ENCODE measurements around the gene CPZ. TPM values are rescaled to one million over a fixed set of nuclear protein-coding genes. Genes with fewer than 3 reads are reported as not detected.

CPZ gene
- total RNA-seq, 1 experiment from 2014 or later: not detected

Other genes starting within 250 kb of the CPZ start
- gene ACOX3, start 152.0 kb upstream of the CPZ start, total RNA-seq (2014; rRNA removed; shearing (Covaris generic)): 11.9 and 15.0 TPM in 2 replicates
- 6.9 and 9.8 TPM in 2 replicates for gene TRMT44, start 152.0 kb upstream of the CPZ start, total RNA-seq (2014; rRNA removed; shearing (Covaris generic))
- gene GPR78, start 12.4 kb upstream of the CPZ start, total RNA-seq (2014; rRNA removed; shearing (Covaris generic)): not detected in 2 replicates